K562 (cell line): ENCODE data around the gene NEURL1. TPM values are rescaled to one million over a fixed set of nuclear protein-coding genes. Genes with fewer than 3 reads are reported as not detected.
A peak's percentile ranks its signal among the peaks of the same experiment; 100 is the strongest.

ENCODE experiments used
- ATAC-seq: fragments of 200-7000 bp; cut with Tn5 transposase; 3 replicates; pipeline ENCODE4 v1.9.1; 2020; ENCODE audit warnings: moderate library complexity
- BruUV-seq: library from RNA; stranded (reverse); fragments of 400-500 nt; replicated peaks from 2 replicates; lab custom pipeline; 2021; lab: Mats Ljungman, UMichigan
- CTCF ChIA-PET: fragments of 300-600 bp; formaldehyde crosslinking; extraction: SDS; loops from one replicate; lab custom pipeline; 2021; ENCODE audit warnings: low intra/inter-chr PET ratio; lab: Yijun Ruan, JAX
- POLR2A ChIA-PET: fragments of 300-600, 350-650 bp; sonication (Branson Sonifier 250); formaldehyde crosslinking; extraction: SDS; loops from one replicate; lab custom pipeline; 2021; ENCODE audit warnings: antibody characterized with exemption, inconsistent platforms; lab: Yijun Ruan, JAX
- DNase-seq, 4 experiments: peaks; one replicate each; pipeline versions ENCODE4 v3.0.0 to v3.0.0-alpha.2; 2011 to 2018; ENCODE audit warnings: low spot score in 3 of 4, mixed read lengths in 3 of 4; ENCODE audit errors: extremely low read depth in 1 of 4
- FAIRE-seq: peaks from 2 replicates; lab custom pipeline; 2011; peaks lifted over from hg19 to GRCh38; lab: Jason Lieb, UNC
- H2AFZ ChIP-seq: 2 replicates; pipeline ENCODE4 v1.6.0; 2011; ENCODE audit warnings: low read depth, low read length, control low read depth, inconsistent platforms
- H3K27ac ChIP-seq: fragments of 200-600 bp; 3 replicates; pipeline ENCODE4 v1.8.0; 2011; ENCODE audit warnings: low read depth, mild to moderate bottlenecking, control low read depth, inconsistent platforms, low read length, moderate library complexity, mixed read lengths; ENCODE audit errors: extremely low read depth
- H3K27me3 ChIP-seq, 2 experiments: fragments of 300-600 bp in 1 of 2; 2 replicates in 1 of 2; 3 replicates in 1 of 2; pipeline versions ENCODE4 v1.6.0 to v1.8.0; 2011; ENCODE audit warnings: inconsistent platforms in 2 of 2, low read length in 2 of 2, mild to moderate bottlenecking in 1 of 2, mixed read lengths in 1 of 2, moderate library complexity in 1 of 2; ENCODE audit not compliant: control insufficient read depth in 2 of 2, insufficient read depth in 2 of 2
- H3K36me3 ChIP-seq: fragments of 300-600 bp; 3 replicates; pipeline ENCODE4 v1.8.0; 2011; ENCODE audit warnings: mild to moderate bottlenecking, low read length, inconsistent platforms; ENCODE audit not compliant: control insufficient read depth, insufficient read depth
- H3K4me1 ChIP-seq, 2 experiments: fragments of 200-600 bp in 1 of 2; replicated peaks in 1 of 2; 2 replicates in 1 of 2; 3 replicates in 1 of 2; pipeline versions ENCODE4 v1.5.1 to v1.8.0; 2011; ENCODE audit warnings: inconsistent platforms in 2 of 2, low read length in 2 of 2, mild to moderate bottlenecking in 1 of 2, mixed read lengths in 1 of 2, moderate library complexity in 1 of 2; ENCODE audit not compliant: control insufficient read depth in 2 of 2, insufficient read depth in 2 of 2
- H3K4me2 ChIP-seq: 2 replicates; pipeline ENCODE4 v1.6.1; 2011; ENCODE audit warnings: low read length, control low read depth, inconsistent platforms, mixed read lengths; ENCODE audit not compliant: insufficient read depth
- H3K4me3 ChIP-seq: fragments of 200-600 bp; sonication (generic), shearing (Covaris generic); 2 replicates; pipeline ENCODE4 v1.5.1; 2016; ENCODE audit warnings: control low read depth, inconsistent platforms
- H3K79me2 ChIP-seq: fragments of 200-600 bp; 3 replicates; pipeline ENCODE4 v1.8.0; 2011; ENCODE audit warnings: low read length, inconsistent platforms; ENCODE audit not compliant: control insufficient read depth, insufficient read depth
- H3K9ac ChIP-seq, 2 experiments: 2 replicates each; pipeline versions ENCODE4 v1.6.0 to v1.6.1; 2011; ENCODE audit warnings: low read depth in 2 of 2, low read length in 2 of 2, control low read depth in 1 of 2, inconsistent platforms in 1 of 2, mild to moderate bottlenecking in 1 of 2, mixed read lengths in 1 of 2; ENCODE audit not compliant: insufficient read depth in 1 of 2
- H3K9me1 ChIP-seq: one replicate; pipeline ENCODE4 v1.6.0; 2011; ENCODE audit warnings: inconsistent platforms, mild to moderate bottlenecking, low read length, moderate library complexity; ENCODE audit not compliant: control insufficient read depth, insufficient read depth
- H3K9me3 ChIP-seq: replicated peaks from 2 replicates; pipeline ENCODE4 v1.5.1; 2011; ENCODE audit warnings: low read depth, low read length, inconsistent platforms; ENCODE audit not compliant: control insufficient read depth, insufficient read depth
- H4K20me1 ChIP-seq: replicated peaks from 2 replicates; pipeline ENCODE4 v1.6.1; 2011; ENCODE audit warnings: low read length, inconsistent platforms, mixed read lengths; ENCODE audit not compliant: control insufficient read depth, insufficient read depth
- HDAC3 ChIP-seq: fragments of 450-650 bp; IDR thresholded peaks from 2 replicates; pipeline ENCODE4 v1.6.1; 2018; ENCODE audit warnings: borderline replicate concordance, mild to moderate bottlenecking, moderate library complexity; ENCODE audit not compliant: partially characterized antibody
- HNRNPH1 ChIP-seq: fragments of 200-400 bp; formaldehyde crosslinking; optimal IDR thresholded peaks from 2 replicates; pipeline ENCODE3; 2017; ENCODE audit warnings: low read depth, mild to moderate bottlenecking, low read length, moderate library complexity
- NEUROD1 ChIP-seq: fragments of 150-350 bp; IDR thresholded peaks from 2 replicates; pipeline ENCODE4 v1.6.1; 2014; ENCODE audit warnings: borderline replicate concordance, low read length, low read depth; ENCODE audit not compliant: partially characterized antibody
- NFE2 ChIP-seq: IDR thresholded peaks from 2 replicates; pipeline ENCODE4 v1.6.1; 2014; ENCODE audit warnings: antibody characterized with exemption, low read depth
- NFRKB ChIP-seq: fragments of 450-650 bp; IDR thresholded peaks from 2 replicates; pipeline ENCODE4 v1.6.1; 2016; ENCODE audit warnings: low read depth
- POLR2B ChIP-seq: fragments of 450-650 bp; IDR thresholded peaks from 2 replicates; pipeline ENCODE4 v1.6.1; 2018; ENCODE audit warnings: low read depth; ENCODE audit not compliant: partially characterized antibody
- PPARD ChIP-seq: fragments of 250-450 bp; sonication (Bioruptor Pico); IDR thresholded peaks from 2 replicates; pipeline ENCODE4 v1.8.0; 2022; ENCODE audit warnings: inconsistent platforms, mild to moderate bottlenecking, moderate library complexity
- RAD51 ChIP-seq: fragments of 450-650 bp; IDR thresholded peaks from 2 replicates; pipeline ENCODE4 v1.7.1; 2016; ENCODE audit warnings: low read depth, mild to moderate bottlenecking, borderline replicate concordance
- TRIM28 ChIP-seq: fragments of 450-650 bp; IDR thresholded peaks from 2 replicates; pipeline ENCODE4 v1.6.1; 2017
- ZNF124 ChIP-seq: sonication (generic); formaldehyde crosslinking; IDR thresholded peaks from 2 replicates; pipeline ENCODE4 v1.8.1; 2022; ENCODE audit warnings: missing genetic modification reagents
- WGBS: fragments of 100-300 bp; shearing (Covaris generic); methylation state at CpG from one replicate; pipeline ENCODE4 v1.1.6; 2016; ENCODE audit warnings: low coverage, mixed read lengths; ENCODE audit not compliant: insufficient coverage; ENCODE audit errors: missing lambda C conversion rate; 5-methylcytosine and 5-hydroxymethylcytosine counted together
- in situ Hi-C: fragments of 300-500 bp; cut with MboI; formaldehyde crosslinking; loops from 4 replicates; pipeline ENCODE4 v1.15.0; 2018; ENCODE audit warnings: inconsistent platforms, mixed read lengths
- intact Hi-C: fragments of 100-400 bp; cut with micrococcal nuclease; formaldehyde crosslinking; loops from 2 replicates; pipeline ENCODE4 v1.14.2; 2022
- polyA plus RNA-seq, 8 experiments: library from polyadenylated mRNA; depleted of rRNA in 4 of 8; stranded (reverse) in 5 of 8; unstranded in 3 of 8; fragments of >200 nt; fragmentation: Nextera tagmentation in 2 of 8; fragmentation: Illumina TruSeq in 1 of 8; extraction: Ambion mirVana in 2 of 8; extraction: Trizol in 1 of 8; gene quantifications; 2 replicates each; pipeline versions ENCODE4 v1.2.1 to v1.2.3, GENCODE V29; 2011 to 2014; ENCODE audit warnings: inconsistent platforms in 1 of 8, missing spikeins in 1 of 8
- total RNA-seq, 7 experiments: library from RNA; depleted of rRNA in 6 of 7; stranded (reverse); fragments of >200 nt in 6 of 7; fragmentation: Illumina TruSeq in 2 of 7; extraction: Trizol in 2 of 7; gene quantifications; 2 replicates each; pipeline versions ENCODE4 v1.2.1 to v1.2.3, GENCODE V29; 2011 to 2021; ENCODE audit warnings: low replicate concordance in 1 of 7

The NEURL1 gene
- total and polyA plus RNA-seq, 9 of the 15 experiments (the other 6 are each of a cell fraction or from before 2014, with no cell fraction given) = 0.01 to 0.45 (median 0.16) TPM; not detected in 5

GRCh38 chr10:103513380-103514060 lies 20.0 kb downstream of the NEURL1 start:
- FAIRE-seq = no peak
- BruUV-seq = no TSS peak

DNA sequence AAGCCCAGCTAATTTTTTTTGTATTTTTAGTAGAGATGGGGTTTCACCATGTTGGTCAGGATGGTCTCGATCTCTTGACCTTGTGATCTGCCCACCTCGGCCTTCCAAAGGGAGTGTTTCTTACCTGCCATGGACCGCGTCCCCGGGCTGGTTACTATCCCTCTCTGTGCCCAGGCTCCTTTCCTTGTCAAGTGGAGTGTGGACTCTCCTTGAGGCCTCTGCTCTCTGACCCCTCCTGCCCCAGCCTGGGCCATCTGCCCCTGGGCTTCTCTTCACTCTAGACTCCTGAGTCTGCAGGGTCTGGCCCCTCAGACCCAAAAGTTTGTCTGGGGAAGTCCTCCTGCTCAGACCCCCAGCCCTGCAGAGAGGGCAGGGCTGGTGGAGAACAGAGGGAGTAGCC lies 20.7 kb downstream of the NEURL1 start:
- FAIRE-seq = no peak
- Histone ChIP-seq H3K9ac (no peak overlapping the region), H3K36me3 (no peaks in the 10 kb centered on the region), H3K27ac (no peak overlapping the region), H2AFZ (no peak overlapping the region), H3K27me3 (peaks cover 3 to 16% of the 10 kb centered on the region in 2 experiments; a peak in 3 of 5 replicates), H3K4me2 (no peak overlapping the region), H3K9me1 (no peaks in the 10 kb centered on the region), H3K79me2 (no peaks in the 10 kb centered on the region), H4K20me1 (no peaks in the 10 kb centered on the region), H3K4me1 (peaks cover 0 to 3% of the 10 kb centered on the region in 2 experiments; a peak in 2 of 5 replicates), H3K9me3 (no peaks in the 10 kb centered on the region), H3K4me3 (no peak overlapping the region)
- ChIA-PET CTCF (no interaction called here), POLR2A (no interaction called here)
- DNase-seq = peak in 1 of 4 experiments; percentile 2
- intact Hi-C loops = no loop called here
- no TSS peak for BruUV-seq
- in situ Hi-C loops = no loop called here
- no peak for TF ChIP-seq TRIM28
- no peak for TF ChIP-seq RAD51
- no peak for TF ChIP-seq PPARD
- no peak for TF ChIP-seq HDAC3
- TF ChIP-seq NFE2 = no peak
- TF ChIP-seq ZNF124 (CRISPR knock-in tag) = no peak
- TF ChIP-seq NEUROD1 = no peak
- TF ChIP-seq HNRNPH1 = no peak
- no peak for TF ChIP-seq POLR2B
- ATAC-seq = no peak
- WGBS = 2% methylated on average over 5 of the region's 5 CpGs

More at GRCh38 chr10:103513380-103514060, 20.0 kb downstream of the NEURL1 start:
- Histone ChIP-seq H3K27ac (no peak overlapping the region), H3K9me1 (no peaks in the 10 kb centered on the region)
- TF ChIP-seq NFRKB = no peak
- TF ChIP-seq, all 486 proteins: peak for 0
- DNase-seq (peak in 1 of 4 experiments; percentile 1), ATAC-seq (no peak)
- intact Hi-C loops = no loop called here
- H3K9ac ChIP-seq = no peak overlapping the region
- no peaks in the 10 kb centered on the region for H4K20me1 ChIP-seq
- no peak overlapping the region for H3K4me3 ChIP-seq
- H3K79me2 ChIP-seq = no peaks in the 10 kb centered on the region
- no peak overlapping the region for H2AFZ ChIP-seq
- H3K4me2 ChIP-seq = no peak overlapping the region
- 11% methylated on average over 4 of the region's 8 CpGs for WGBS
- POLR2A ChIA-PET = no interaction called here
- H3K27me3 ChIP-seq = peaks cover 3 to 19% of the 10 kb centered on the region in 2 experiments; a peak in 3 of 5 replicates
- peaks cover 0 to 3% of the 10 kb centered on the region in 2 experiments; a peak in 2 of 5 replicates for H3K4me1 ChIP-seq
- H3K36me3 ChIP-seq = no peaks in the 10 kb centered on the region
- no peaks in the 10 kb centered on the region for H3K9me3 ChIP-seq
- CTCF ChIA-PET = no interaction called here
- in situ Hi-C loops = no loop called here
